ENCODE results near the gene ARHGAP6.

DNA sequence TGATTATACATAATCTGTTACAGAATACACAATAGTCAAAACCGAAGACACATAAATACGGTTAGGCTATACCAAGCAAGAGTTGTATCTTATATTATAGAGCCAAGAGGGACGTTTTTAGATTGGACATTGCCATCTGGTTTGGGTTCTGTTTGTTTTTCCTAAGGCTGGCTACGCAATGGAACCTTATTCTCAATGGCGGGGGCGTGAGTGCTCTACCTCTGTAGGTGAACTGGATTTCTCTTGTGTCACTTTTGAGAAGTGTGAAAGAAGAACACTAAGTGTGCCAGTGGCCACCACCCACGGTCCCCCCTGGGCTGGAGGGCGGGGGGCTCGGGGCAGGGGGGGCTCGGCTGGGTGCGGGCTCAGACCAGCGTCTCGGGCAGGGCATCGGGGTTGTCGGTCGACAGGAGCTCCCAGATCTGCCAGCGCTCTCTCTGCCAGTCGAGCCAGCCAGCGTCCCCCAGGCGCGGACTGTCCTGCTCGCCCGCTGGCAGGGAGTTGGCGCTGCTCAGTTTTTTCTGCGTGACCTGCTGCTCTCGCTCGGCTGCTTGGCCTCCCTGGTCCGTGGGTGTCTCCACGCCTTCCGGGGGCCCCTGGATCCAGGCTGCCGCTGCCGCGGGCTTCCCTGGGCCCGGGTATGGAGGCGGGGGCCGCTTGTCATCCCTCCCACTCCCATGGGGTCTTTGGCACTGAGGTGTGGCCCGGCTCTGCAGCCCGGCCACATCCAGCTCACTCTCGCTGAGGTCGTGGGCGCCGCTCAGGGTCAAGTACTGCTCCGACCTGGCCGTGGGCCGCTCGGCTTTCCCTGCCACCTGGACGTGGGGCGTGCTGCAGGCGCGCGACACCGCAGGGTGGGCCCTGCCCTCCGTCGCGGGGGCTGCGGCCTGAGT is 527.0 kb downstream of the ARHGAP6 start:
- TF ChIP-seq, protein P1, sequence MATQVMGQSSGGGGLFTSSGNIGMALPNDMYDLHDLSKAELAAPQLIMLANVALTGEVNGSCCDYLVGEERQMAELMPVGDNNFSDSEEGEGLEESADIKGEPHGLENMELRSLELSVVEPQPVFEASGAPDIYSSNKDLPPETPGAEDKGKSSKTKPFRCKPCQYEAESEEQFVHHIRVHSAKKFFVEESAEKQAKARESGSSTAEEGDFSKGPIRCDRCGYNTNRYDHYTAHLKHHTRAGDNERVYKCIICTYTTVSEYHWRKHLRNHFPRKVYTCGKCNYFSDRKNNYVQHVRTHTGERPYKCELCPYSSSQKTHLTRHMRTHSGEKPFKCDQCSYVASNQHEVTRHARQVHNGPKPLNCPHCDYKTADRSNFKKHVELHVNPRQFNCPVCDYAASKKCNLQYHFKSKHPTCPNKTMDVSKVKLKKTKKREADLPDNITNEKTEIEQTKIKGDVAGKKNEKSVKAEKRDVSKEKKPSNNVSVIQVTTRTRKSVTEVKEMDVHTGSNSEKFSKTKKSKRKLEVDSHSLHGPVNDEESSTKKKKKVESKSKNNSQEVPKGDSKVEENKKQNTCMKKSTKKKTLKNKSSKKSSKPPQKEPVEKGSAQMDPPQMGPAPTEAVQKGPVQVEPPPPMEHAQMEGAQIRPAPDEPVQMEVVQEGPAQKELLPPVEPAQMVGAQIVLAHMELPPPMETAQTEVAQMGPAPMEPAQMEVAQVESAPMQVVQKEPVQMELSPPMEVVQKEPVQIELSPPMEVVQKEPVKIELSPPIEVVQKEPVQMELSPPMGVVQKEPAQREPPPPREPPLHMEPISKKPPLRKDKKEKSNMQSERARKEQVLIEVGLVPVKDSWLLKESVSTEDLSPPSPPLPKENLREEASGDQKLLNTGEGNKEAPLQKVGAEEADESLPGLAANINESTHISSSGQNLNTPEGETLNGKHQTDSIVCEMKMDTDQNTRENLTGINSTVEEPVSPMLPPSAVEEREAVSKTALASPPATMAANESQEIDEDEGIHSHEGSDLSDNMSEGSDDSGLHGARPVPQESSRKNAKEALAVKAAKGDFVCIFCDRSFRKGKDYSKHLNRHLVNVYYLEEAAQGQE (IDR thresholded peaks at IDR 0.05; ENCODE audit: low read depth) = no peak
- TF ChIP-seq POLR2A (IDR thresholded peaks at IDR 0.05; ENCODE audit: borderline replicate concordance, extremely low read depth, insufficient read depth, insufficient read length) (no peak), EZH2 (IDR thresholded peaks at IDR 0.05) (no peak), JUND (IDR thresholded peaks at IDR 0.05) (no peak), YY1 (IDR thresholded peaks at IDR 0.05; ENCODE audit: extremely low read depth, insufficient replicate concordance, low read depth, low read length) (no peak), CBX3 (IDR thresholded peaks at IDR 0.05; ENCODE audit: low read depth) (no peak)
- TF ChIP-seq, protein P2, sequence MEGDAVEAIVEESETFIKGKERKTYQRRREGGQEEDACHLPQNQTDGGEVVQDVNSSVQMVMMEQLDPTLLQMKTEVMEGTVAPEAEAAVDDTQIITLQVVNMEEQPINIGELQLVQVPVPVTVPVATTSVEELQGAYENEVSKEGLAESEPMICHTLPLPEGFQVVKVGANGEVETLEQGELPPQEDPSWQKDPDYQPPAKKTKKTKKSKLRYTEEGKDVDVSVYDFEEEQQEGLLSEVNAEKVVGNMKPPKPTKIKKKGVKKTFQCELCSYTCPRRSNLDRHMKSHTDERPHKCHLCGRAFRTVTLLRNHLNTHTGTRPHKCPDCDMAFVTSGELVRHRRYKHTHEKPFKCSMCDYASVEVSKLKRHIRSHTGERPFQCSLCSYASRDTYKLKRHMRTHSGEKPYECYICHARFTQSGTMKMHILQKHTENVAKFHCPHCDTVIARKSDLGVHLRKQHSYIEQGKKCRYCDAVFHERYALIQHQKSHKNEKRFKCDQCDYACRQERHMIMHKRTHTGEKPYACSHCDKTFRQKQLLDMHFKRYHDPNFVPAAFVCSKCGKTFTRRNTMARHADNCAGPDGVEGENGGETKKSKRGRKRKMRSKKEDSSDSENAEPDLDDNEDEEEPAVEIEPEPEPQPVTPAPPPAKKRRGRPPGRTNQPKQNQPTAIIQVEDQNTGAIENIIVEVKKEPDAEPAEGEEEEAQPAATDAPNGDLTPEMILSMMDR (IDR thresholded peaks at IDR 0.05 in 2 of 3, conservative IDR thresholded peaks at IDR 0.05 in 1 of 3; ENCODE audit: borderline replicate concordance in 1 of 3, insufficient read depth in 1 of 3, low read depth in 2 of 3, low read length in 2 of 3) = no peak
- TF ChIP-seq, protein P3, sequence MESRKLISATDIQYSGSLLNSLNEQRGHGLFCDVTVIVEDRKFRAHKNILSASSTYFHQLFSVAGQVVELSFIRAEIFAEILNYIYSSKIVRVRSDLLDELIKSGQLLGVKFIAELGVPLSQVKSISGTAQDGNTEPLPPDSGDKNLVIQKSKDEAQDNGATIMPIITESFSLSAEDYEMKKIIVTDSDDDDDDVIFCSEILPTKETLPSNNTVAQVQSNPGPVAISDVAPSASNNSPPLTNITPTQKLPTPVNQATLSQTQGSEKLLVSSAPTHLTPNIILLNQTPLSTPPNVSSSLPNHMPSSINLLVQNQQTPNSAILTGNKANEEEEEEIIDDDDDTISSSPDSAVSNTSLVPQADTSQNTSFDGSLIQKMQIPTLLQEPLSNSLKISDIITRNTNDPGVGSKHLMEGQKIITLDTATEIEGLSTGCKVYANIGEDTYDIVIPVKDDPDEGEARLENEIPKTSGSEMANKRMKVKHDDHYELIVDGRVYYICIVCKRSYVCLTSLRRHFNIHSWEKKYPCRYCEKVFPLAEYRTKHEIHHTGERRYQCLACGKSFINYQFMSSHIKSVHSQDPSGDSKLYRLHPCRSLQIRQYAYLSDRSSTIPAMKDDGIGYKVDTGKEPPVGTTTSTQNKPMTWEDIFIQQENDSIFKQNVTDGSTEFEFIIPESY (IDR thresholded peaks at IDR 0.05; ENCODE audit: extremely low read depth, insufficient replicate concordance, low read length) = no peak

All from HCT116 (cell line).